Myocyte (in vitro differentiated cells): ENCODE results near the gene ATP6V1G2. TPM values are rescaled to one million over a fixed set of nuclear protein-coding genes. Genes with fewer than 3 reads are reported as not detected.

Experiments used
- DNase-seq: peaks from one replicate; pipeline ENCODE4 v3.0.0-alpha.2; 2012; ENCODE audit warnings: low read depth
- total RNA-seq: library from RNA; depleted of rRNA; stranded (reverse); fragments of >200 nt; gene quantifications from 2 replicates; pipeline ENCODE4 v1.2.3, GENCODE V29; 2014

Gene ATP6V1G2
- total RNA-seq, 1 donor from 2014 or later, result 4.8 TPM

GRCh38 chr6:31548544-31548873 lies 2.1 kb upstream of the ATP6V1G2 start:
- DNase-seq, result no peak

- DNase-seq, result no peak
These were observed 1.5 kb upstream of the ATP6V1G2 start for GRCh38 chr6:31547727-31548543.

- peak; percentile 98 for DNase-seq
These were observed 734 bp upstream of the ATP6V1G2 start, which contains the start of gene NFKBIL1 for GRCh38 chr6:31546958-31547726. TSS of gene NFKBIL1 (plus strand) at chr6:31547608. CDS start at chr6:31547695, 87 bp downstream.

- DNase-seq, result no peak
These were observed 1.1 kb downstream of the ATP6V1G2 start for GRCh38 chr6:31545291-31545690.

- DNase-seq, result peak; percentile 71
These were observed 1.7 kb downstream of the ATP6V1G2 start for GRCh38 chr6:31544676-31545075.

GRCh38 chr6:31543639-31544038 lies 2.8 kb downstream of the ATP6V1G2 start:
- DNase-seq, result no peak

- peak; percentile 98 for DNase-seq
These were observed 4.5 kb downstream of the ATP6V1G2 start, which contains the start of gene DDX39B for GRCh38 chr6:31541658-31542521. TSS of gene DDX39B (minus strand) at chr6:31542003. CDS start at chr6:31540532, 1,471 bp downstream.

- peak; percentile 39 for DNase-seq
These were observed 5.2 kb downstream of the ATP6V1G2 start for GRCh38 chr6:31541059-31541657.

GRCh38 chr6:31540640-31541039 lies 5.8 kb downstream of the ATP6V1G2 start:
- no peak for DNase-seq

GRCh38 chr6:31538805-31539400 lies 7.5 kb downstream of the ATP6V1G2 start:
- DNase-seq, result no peak

- no peak for DNase-seq
These were observed 10.7 kb downstream of the ATP6V1G2 start for GRCh38 chr6:31535538-31536324.

GRCh38 chr6:31534521-31535040 lies 11.8 kb downstream of the ATP6V1G2 start:
- DNase-seq, result no peak

GRCh38 chr6:31534011-31534410 lies 12.4 kb downstream of the ATP6V1G2 start:
- DNase-seq, result no peak

- no peak for DNase-seq
These were observed 13.0 kb downstream of the ATP6V1G2 start for GRCh38 chr6:31533455-31533841.

- no peak for DNase-seq
These were observed 13.6 kb downstream of the ATP6V1G2 start for GRCh38 chr6:31532644-31533454.

- DNase-seq, result no peak
These were observed 14.4 kb downstream of the ATP6V1G2 start for GRCh38 chr6:31531771-31532643.

GRCh38 chr6:31531162-31531561 lies 15.2 kb downstream of the ATP6V1G2 start:
- DNase-seq, result no peak

GRCh38 chr6:31530659-31531058 lies 15.7 kb downstream of the ATP6V1G2 start:
- no peak for DNase-seq
